GM18526 (cell line): Measurements from ENCODE around the gene PRPF6.

Experiments used
- POLR2A ChIP-seq: IDR thresholded peaks from 3 replicates; pipeline ENCODE4 v1.6.1; 2011; ENCODE audit not compliant: insufficient read length; ENCODE audit errors: extremely low read depth

PRPF6 gene

GRCh38 chr20:64051561-64052325 is 70.8 kb downstream of the PRPF6 start:
- no peak for TF ChIP-seq POLR2A

GRCh38 chr20:64052326-64052722 is 71.4 kb downstream of the PRPF6 start:
- no peak for TF ChIP-seq POLR2A

- TF ChIP-seq POLR2A = no peak
Observed at GRCh38 chr20:64052987-64053840, 72.3 kb downstream of the PRPF6 start.

DNA sequence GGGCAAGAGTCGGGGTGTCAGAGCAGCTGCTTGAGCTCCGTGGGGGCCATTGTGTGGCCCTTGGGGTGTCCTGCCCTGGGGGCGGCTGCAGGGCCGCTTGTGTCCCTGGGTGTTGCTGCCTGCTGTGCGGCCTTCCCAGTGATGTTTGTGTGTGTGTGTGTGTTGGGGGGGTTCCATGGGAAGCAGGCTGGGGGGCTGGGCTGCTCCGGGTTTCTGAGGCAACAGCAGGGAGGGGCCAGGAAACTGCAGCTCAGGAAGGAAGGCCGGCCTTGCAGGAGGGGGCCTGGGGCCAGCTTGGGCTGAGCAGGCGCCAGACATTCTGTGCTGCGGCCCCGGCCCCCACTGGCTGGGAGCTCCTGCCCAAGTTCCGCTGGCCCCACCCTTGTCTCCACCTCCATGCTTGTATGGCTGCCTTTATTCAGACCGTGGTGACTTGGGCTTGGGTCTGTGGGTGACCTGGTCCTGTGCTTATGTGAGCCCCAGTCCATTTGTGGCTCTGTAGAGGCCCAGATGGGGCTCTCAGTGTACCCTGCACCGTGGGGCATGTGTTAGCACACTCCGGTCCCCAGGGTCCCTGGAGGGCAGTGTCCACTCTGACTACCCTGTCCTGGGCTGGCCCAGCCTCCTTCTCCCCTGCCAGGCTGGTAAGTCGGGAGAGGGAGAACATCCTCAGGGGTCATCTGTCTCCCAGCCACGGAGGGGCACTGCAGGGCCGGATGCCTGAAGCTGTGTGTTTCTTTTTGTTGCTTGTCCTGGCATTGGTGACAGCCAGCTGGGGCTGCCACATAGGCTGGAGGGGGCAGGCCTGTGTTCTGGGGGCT is 73.1 kb downstream of the PRPF6 start:
- TF ChIP-seq POLR2A = no peak

GRCh38 chr20:64055396-64055892 is 74.5 kb downstream of the PRPF6 start:
- no peak for TF ChIP-seq POLR2A

GRCh38 chr20:64055893-64056638 is 75.1 kb downstream of the PRPF6 start:
- TF ChIP-seq POLR2A = no peak

GRCh38 chr20:64056639-64056888 is 75.6 kb downstream of the PRPF6 start:
- TF ChIP-seq POLR2A = no peak

- no peak for TF ChIP-seq POLR2A
Observed at GRCh38 chr20:64056889-64057627, 76.1 kb downstream of the PRPF6 start.

- no peak for TF ChIP-seq POLR2A
Observed at GRCh38 chr20:64057628-64058498, 76.9 kb downstream of the PRPF6 start.

DNA sequence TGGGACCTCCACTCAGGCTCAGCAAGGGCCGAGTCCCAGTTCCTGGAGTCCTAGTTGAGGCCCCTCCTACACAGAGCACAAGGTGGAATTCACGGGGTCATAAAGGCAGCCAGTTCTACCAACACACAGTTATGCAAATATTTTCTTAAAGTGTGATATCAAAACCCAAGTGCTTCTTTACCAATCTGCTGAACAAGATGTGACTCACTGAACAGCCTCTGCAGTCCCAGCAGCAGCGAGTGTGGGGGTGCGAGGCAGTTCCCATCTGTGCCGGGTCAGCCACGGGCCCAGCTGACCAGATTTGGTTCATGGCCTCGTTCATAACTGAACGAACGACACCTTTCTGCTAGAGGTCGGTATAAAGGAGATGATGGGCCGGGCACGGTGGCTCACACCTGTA is 77.6 kb downstream of the PRPF6 start:
- TF ChIP-seq POLR2A = no peak

- no peak for TF ChIP-seq POLR2A
Observed at GRCh38 chr20:64062276-64062595, 81.3 kb downstream of the PRPF6 start.

GRCh38 chr20:64062596-64063388 is 81.9 kb downstream of the PRPF6 start, which contains the start of gene TCEA2:
Gene TCEA2, plus strand, starts transcription at chr20:64063198. Its CDS starts 115 bp downstream, at chr20:64063313.
- peak; percentile 63 for TF ChIP-seq POLR2A
